ENCODE measurements around the gene PABPC1L. TPM values are rescaled to one million over a fixed set of nuclear protein-coding genes. Genes with fewer than 3 reads are reported as not detected.

Gene PABPC1L
- total and polyA plus RNA-seq, 2 of the 13 experiments (the other 11 are each of a cell fraction or from before 2014, with no cell fraction given) = 30.8 to 252 TPM

DNA sequence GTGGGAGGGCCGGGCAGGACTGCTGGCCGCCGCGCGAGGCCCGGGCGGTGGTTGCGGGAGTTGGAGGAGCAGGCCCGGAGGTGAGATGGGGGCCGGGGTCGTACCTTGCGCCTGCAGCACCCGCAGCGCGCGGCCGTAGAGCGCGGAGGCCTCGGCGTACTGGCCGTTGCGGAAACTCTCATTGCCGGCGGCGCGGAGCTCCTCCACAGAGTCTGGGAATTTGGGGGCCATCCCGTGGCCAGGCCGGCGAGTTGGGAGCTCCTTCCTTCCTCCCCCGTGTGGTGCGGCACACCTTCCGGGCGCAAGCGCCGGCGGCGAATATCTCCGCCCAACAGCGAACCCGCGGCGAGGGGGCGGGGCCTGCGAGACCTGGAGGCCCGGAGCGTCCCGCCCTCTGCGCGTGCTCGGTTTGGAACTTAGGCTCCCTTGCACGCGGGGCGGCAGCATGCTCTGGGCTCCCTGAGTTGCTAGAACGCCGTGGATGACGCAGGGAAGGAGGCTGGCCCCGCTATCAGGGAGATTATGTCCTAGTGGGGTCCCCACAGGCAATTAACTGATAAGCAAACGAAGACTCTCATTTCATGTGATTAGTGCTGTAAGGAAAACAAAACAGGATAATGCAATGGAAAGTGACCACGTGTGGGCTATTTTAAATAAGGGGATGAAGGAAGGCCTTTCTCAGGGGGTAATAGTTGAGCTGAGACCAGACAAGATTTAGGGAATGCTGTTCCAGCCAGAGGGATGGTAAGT lies 50.4 kb downstream of the PABPC1L start, which contains the start of gene TOMM34 (continued):
- TF ChIP-seq, protein P1, sequence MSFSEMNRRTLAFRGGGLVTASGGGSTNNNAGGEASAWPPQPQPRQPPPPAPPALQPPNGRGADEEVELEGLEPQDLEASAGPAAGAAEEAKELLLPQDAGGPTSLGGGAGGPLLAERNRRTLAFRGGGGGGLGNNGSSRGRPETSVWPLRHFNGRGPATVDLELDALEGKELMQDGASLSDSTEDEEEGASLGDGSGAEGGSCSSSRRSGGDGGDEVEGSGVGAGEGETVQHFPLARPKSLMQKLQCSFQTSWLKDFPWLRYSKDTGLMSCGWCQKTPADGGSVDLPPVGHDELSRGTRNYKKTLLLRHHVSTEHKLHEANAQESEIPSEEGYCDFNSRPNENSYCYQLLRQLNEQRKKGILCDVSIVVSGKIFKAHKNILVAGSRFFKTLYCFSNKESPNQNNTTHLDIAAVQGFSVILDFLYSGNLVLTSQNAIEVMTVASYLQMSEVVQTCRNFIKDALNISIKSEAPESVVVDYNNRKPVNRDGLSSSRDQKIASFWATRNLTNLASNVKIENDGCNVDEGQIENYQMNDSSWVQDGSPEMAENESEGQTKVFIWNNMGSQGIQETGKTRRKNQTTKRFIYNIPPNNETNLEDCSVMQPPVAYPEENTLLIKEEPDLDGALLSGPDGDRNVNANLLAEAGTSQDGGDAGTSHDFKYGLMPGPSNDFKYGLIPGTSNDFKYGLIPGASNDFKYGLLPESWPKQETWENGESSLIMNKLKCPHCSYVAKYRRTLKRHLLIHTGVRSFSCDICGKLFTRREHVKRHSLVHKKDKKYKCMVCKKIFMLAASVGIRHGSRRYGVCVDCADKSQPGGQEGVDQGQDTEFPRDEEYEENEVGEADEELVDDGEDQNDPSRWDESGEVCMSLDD (CRISPR knock-in tag; IDR thresholded peaks at IDR 0.05; ENCODE audit: borderline replicate concordance) = peak; percentile 72; the same call in 1 of the 2 replicates
- TF ChIP-seq ZNF891 (CRISPR knock-in tag; IDR thresholded peaks at IDR 0.05) (peak; percentile 93; the same call in 1 of the 2 replicates), SALL2 (CRISPR knock-in tag; IDR thresholded peaks at IDR 0.05) (peak; percentile 88; the same call in 1 of the 2 replicates), ZNF564 (CRISPR knock-in tag; IDR thresholded peaks at IDR 0.05) (peak; percentile 84; the same call in 1 of the 2 replicates), PAX8 (CRISPR knock-in tag; IDR thresholded peaks at IDR 0.05; ENCODE audit: borderline replicate concordance) (peak; percentile 83), ZNF550 (CRISPR knock-in tag; IDR thresholded peaks at IDR 0.05; ENCODE audit: borderline replicate concordance) (no peak), ZNF562 (CRISPR knock-in tag; IDR thresholded peaks at IDR 0.05; ENCODE audit: borderline replicate concordance) (peak; percentile 76; the same call in 1 of the 2 replicates), YEATS2 (CRISPR knock-in tag; IDR thresholded peaks at IDR 0.05; ENCODE audit: borderline replicate concordance) (peak; percentile 95), ELF4 (CRISPR knock-in tag; IDR thresholded peaks at IDR 0.05; ENCODE audit: borderline replicate concordance) (0 out of 2 replicates have a peak, but pooled peaks have one; percentile 66), ZC3H13 (CRISPR knock-in tag; IDR thresholded peaks at IDR 0.05) (peak; percentile 98), SMAD1 (CRISPR knock-in tag; IDR thresholded peaks at IDR 0.05; ENCODE audit: borderline replicate concordance, low read depth) (peak; percentile 90; the same call in 1 of the 2 replicates), TCF12 (IDR thresholded peaks at IDR 0.05) (no peak), TCF12 (CRISPR knock-in tag; IDR thresholded peaks at IDR 0.05) (no peak), ZFP90 (CRISPR knock-in tag; IDR thresholded peaks at IDR 0.05; ENCODE audit: borderline replicate concordance) (peak; percentile 96), SRY (CRISPR knock-in tag; IDR thresholded peaks at IDR 0.05) (peak; percentile 93)
- TF ChIP-seq, protein P2, sequence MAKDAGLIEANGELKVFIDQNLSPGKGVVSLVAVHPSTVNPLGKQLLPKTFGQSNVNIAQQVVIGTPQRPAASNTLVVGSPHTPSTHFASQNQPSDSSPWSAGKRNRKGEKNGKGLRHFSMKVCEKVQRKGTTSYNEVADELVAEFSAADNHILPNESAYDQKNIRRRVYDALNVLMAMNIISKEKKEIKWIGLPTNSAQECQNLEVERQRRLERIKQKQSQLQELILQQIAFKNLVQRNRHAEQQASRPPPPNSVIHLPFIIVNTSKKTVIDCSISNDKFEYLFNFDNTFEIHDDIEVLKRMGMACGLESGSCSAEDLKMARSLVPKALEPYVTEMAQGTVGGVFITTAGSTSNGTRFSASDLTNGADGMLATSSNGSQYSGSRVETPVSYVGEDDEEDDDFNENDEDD (CRISPR knock-in tag; IDR thresholded peaks at IDR 0.05; ENCODE audit: borderline replicate concordance) = peak; percentile 97
- TF ChIP-seq, protein P3, sequence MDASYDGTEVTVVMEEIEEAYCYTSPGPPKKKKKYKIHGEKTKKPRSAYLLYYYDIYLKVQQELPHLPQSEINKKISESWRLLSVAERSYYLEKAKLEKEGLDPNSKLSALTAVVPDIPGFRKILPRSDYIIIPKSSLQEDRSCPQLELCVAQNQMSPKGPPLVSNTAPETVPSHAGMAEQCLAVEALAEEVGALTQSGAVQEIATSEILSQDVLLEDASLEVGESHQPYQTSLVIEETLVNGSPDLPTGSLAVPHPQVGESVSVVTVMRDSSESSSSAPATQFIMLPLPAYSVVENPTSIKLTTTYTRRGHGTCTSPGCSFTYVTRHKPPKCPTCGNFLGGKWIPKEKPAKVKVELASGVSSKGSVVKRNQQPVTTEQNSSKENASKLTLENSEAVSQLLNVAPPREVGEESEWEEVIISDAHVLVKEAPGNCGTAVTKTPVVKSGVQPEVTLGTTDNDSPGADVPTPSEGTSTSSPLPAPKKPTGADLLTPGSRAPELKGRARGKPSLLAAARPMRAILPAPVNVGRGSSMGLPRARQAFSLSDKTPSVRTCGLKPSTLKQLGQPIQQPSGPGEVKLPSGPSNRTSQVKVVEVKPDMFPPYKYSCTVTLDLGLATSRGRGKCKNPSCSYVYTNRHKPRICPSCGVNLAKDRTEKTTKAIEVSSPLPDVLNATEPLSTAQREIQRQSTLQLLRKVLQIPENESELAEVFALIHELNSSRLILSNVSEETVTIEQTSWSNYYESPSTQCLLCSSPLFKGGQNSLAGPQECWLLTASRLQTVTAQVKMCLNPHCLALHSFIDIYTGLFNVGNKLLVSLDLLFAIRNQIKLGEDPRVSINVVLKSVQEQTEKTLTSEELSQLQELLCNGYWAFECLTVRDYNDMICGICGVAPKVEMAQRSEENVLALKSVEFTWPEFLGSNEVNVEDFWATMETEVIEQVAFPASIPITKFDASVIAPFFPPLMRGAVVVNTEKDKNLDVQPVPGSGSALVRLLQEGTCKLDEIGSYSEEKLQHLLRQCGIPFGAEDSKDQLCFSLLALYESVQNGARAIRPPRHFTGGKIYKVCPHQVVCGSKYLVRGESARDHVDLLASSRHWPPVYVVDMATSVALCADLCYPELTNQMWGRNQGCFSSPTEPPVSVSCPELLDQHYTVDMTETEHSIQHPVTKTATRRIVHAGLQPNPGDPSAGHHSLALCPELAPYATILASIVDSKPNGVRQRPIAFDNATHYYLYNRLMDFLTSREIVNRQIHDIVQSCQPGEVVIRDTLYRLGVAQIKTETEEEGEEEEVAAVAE (CRISPR knock-in tag; IDR thresholded peaks at IDR 0.05; ENCODE audit: borderline replicate concordance) = peak; percentile 94
- TF ChIP-seq, protein P4, sequence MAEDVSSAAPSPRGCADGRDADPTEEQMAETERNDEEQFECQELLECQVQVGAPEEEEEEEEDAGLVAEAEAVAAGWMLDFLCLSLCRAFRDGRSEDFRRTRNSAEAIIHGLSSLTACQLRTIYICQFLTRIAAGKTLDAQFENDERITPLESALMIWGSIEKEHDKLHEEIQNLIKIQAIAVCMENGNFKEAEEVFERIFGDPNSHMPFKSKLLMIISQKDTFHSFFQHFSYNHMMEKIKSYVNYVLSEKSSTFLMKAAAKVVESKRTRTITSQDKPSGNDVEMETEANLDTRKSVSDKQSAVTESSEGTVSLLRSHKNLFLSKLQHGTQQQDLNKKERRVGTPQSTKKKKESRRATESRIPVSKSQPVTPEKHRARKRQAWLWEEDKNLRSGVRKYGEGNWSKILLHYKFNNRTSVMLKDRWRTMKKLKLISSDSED (CRISPR knock-in tag; IDR thresholded peaks at IDR 0.05) = peak; percentile 98

Measured in HepG2 (cell line).